ENCODE measurements around the gene ELK4. TPM values are rescaled to one million over a fixed set of nuclear protein-coding genes. Genes with fewer than 3 reads are reported as not detected.
A peak's percentile ranks its signal among the peaks of the same experiment; 100 is the strongest.

Gene ELK4
- total RNA-seq, 1 experiment from 2014 or later: 31.2 TPM

GRCh38 chr1:205676002-205676401 lies 44.2 kb upstream of the ELK4 start:
- Mint-ChIP-seq H3K4me3 (peak overlapping the region in 1 of 2 experiments; percentile 66; a peak in 1 of 5 replicates), H3K4me1 (peaks cover 73% of the 10 kb centered on the region in 2 experiments)
- no peak overlapping the region for H2BK12ac ChIP-seq (ENCODE audit: insufficient read length, low read depth, low read length)

More at GRCh38 chr1:205676002-205676401, 44.2 kb upstream of the ELK4 start:
- Histone ChIP-seq H3K56ac (ENCODE audit: insufficient read length, low read depth, low read length) (no peak overlapping the region), H3K4ac (ENCODE audit: low read depth, low read length) (no peak overlapping the region), H4K20me1 (ENCODE audit: control insufficient read depth, insufficient read depth, insufficient read length) (no peaks in the 10 kb centered on the region), H3K9me3 (ENCODE audit: control insufficient read depth, low read depth, low read length) (no peaks in the 10 kb centered on the region), H3K79me1 (ENCODE audit: insufficient read depth, low read depth, low read length, poor library complexity, severe bottlenecking) (no peaks in the 10 kb centered on the region), H2BK5ac (ENCODE audit: insufficient read length, low read length) (no peak overlapping the region), H3K23me2 (ENCODE audit: insufficient read length, low read depth, low read length, poor library complexity, severe bottlenecking) (peaks cover 8% of the 10 kb centered on the region), H3K4me2 (ENCODE audit: insufficient read depth, insufficient read length, low read length) (no peak overlapping the region), H4K91ac (ENCODE audit: insufficient read length, low read depth, low read length) (no peak overlapping the region), H4K8ac (replicated peaks; ENCODE audit: insufficient read length, low read depth, low read length) (no peak overlapping the region), H3K79me2 (ENCODE audit: insufficient read depth, low read length) (no peaks in the 10 kb centered on the region; the same call in 1 of the 2 replicates), H3K27ac (ENCODE audit: insufficient read length, low read depth, low read length) (no peak overlapping the region), H3K9ac (ENCODE audit: extremely low read depth, insufficient read length, low read length) (no peak overlapping the region), H3T11ph (ENCODE audit: low read length) (no peak overlapping the region), H3K23ac (ENCODE audit: insufficient read length, low read depth, low read length) (no peak overlapping the region), H3K4me1 (ENCODE audit: insufficient read depth, low read length) (peaks cover 15% of the 10 kb centered on the region; the same call in 1 of the 2 replicates), H2BK120ac (ENCODE audit: low read depth, low read length, poor library complexity, severe bottlenecking) (no peak overlapping the region), H3K14ac (ENCODE audit: insufficient read depth, low read length) (no peak overlapping the region), H4K5ac (ENCODE audit: insufficient read length, low read depth, low read length) (no peak overlapping the region), H2BK20ac (ENCODE audit: low read depth, low read length, poor library complexity, severe bottlenecking) (no peak overlapping the region), H2AK5ac (ENCODE audit: insufficient read length, low read length) (no peak overlapping the region), H2AFZ (ENCODE audit: low read length) (no peak overlapping the region), H2BK15ac (ENCODE audit: low read depth, low read length) (no peak overlapping the region), H3K18ac (ENCODE audit: insufficient read length, low read depth, low read length) (no peak overlapping the region), H3K27me3 (ENCODE audit: insufficient read depth, low read length) (no peaks in the 10 kb centered on the region)
- peaks cover 3% of the 10 kb centered on the region for H3K27me3 Mint-ChIP-seq (ENCODE audit: low read depth)
- no peaks in the 10 kb centered on the region; a peak in 1 of 5 replicates for H3K9me3 Mint-ChIP-seq
- peak overlapping the region; percentile 59 to 78 (median 74) for H3K27ac Mint-ChIP-seq
- no CpG with 5 or more reads among the region's 5 CpGs for WGBS (ENCODE audit: extremely low coverage, insufficient read length, low lambda C conversion rate)
- H3K36me3 Mint-ChIP-seq (ENCODE audit: insufficient read depth in 1 of 3, low read depth in 3 of 3): no peaks in the 10 kb centered on the region; a peak in 3 of 7 replicates
- DNase-seq: no peak
- no peak for TF ChIP-seq CTCF (conservative IDR thresholded peaks at IDR 0.05)
